NCI-H2107 (cell line): ENCODE results near the gene VASH2.
"Not testable (repeated sequence)": the region's sequence is repeated elsewhere in the genome, so short reads cannot be mapped to it uniquely, and the experiment has no call there.

Experiments
- DNase-seq: peaks from one replicate; lab custom pipeline; 2025; lab: John Stamatoyannopoulos, UW

The VASH2 gene

GRCh38 chr1:212957546-212957945 is 7.2 kb downstream of the VASH2 start:
- DNase-seq, result no peak

- DNase-seq, result no peak
These were observed 7.8 kb downstream of the VASH2 start for GRCh38 chr1:212958175-212958574.

GRCh38 chr1:212959266-212960220 is 9.2 kb downstream of the VASH2 start:
- no peak for DNase-seq

- DNase-seq, result no peak
These were observed 10.6 kb downstream of the VASH2 start for GRCh38 chr1:212960932-212961331.

GRCh38 chr1:212962509-212962908 is 12.2 kb downstream of the VASH2 start:
- DNase-seq, result no peak

- DNase-seq, result no peak
These were observed 13.8 kb downstream of the VASH2 start for GRCh38 chr1:212964102-212964501.

GRCh38 chr1:212964993-212965392 is 14.7 kb downstream of the VASH2 start:
- DNase-seq, result not testable (repeated sequence)

DNA sequence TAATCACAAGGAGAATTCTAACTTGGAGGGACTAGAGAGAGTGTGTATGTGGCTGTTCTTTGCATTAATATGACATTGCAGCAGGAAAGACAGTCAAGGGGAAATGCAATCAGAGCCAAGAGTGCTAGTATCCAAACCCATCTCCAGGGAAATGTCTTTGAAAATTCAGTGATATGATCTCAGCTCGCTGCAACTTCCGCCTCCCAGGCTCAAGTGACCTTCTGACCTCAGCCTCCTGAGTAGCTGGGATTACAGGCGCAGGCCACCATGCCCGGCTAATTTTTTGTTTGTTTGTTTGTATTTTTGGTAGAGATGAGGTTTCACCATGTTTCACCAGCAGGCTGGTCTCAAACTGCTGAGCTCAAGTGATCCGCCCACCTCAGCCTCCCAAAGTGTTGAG is 16.3 kb downstream of the VASH2 start:
- DNase-seq, result no peak

DNA sequence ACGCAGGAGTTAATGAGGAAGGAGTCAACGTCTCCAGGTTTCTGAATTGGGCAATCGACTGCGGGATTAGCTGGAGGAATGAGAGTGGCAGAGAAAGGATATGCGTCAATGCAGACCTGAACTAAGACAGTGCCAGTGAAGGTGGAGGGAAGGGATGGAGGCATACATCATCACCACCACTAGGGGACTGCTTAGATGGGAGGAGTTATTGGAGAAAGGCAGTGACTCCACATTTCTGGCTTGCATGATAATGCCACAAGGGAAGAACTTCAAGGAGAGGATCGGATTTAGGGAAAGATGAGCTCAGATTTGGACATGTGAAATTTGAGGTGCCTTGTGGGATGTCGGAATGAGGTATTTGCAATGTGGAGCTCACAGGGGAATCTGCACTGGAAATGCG is 17.5 kb downstream of the VASH2 start:
- DNase-seq, result no peak

- DNase-seq, result no peak
These were observed 18.1 kb downstream of the VASH2 start for GRCh38 chr1:212968368-212968863.

GRCh38 chr1:212970085-212970484 is 19.7 kb downstream of the VASH2 start:
- no peak for DNase-seq

- no peak for DNase-seq
These were observed 21.0 kb downstream of the VASH2 start for GRCh38 chr1:212971312-212971711.

- DNase-seq, result no peak
These were observed 23.1 kb downstream of the VASH2 start for GRCh38 chr1:212973426-212973825.

DNA sequence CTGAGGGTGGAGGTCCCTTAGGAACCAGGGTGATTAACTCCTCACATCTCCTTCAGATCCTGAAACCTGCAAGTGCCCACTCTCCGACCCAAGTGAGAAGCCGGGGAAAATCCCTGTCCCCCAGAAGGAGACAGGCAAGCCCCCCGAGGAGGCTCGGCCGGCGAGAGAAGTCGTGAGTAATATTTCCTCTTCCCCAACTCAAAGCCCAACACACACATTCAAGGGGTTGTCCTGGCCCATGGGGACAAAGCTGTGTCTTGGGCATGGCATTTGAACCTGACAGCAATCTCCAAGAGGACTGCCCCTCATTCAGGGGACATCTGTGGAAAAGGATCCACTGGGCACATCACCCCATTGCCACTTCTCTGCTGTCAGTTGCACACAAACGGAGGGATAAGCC is 23.6 kb downstream of the VASH2 start:
- no peak for DNase-seq

DNA sequence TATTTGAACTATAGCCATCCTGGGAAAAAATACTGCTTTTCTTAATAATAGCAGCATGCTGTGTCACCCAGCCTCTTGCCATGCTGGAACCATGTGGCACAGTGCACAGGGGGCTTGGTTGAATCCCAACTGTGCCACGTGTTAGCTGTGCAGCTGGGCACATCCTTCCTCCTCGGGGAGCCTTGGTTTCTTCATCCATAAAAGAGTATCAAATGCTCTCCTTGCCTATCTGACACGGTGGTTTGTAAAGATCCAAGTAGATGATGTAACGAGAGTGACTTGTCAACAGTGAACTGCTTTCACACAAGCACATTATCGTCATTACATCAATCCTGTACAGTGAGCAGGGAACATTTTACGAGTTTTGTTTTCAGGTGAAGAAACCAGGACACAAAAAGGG is 24.4 kb downstream of the VASH2 start:
- DNase-seq, result no peak

DNA sequence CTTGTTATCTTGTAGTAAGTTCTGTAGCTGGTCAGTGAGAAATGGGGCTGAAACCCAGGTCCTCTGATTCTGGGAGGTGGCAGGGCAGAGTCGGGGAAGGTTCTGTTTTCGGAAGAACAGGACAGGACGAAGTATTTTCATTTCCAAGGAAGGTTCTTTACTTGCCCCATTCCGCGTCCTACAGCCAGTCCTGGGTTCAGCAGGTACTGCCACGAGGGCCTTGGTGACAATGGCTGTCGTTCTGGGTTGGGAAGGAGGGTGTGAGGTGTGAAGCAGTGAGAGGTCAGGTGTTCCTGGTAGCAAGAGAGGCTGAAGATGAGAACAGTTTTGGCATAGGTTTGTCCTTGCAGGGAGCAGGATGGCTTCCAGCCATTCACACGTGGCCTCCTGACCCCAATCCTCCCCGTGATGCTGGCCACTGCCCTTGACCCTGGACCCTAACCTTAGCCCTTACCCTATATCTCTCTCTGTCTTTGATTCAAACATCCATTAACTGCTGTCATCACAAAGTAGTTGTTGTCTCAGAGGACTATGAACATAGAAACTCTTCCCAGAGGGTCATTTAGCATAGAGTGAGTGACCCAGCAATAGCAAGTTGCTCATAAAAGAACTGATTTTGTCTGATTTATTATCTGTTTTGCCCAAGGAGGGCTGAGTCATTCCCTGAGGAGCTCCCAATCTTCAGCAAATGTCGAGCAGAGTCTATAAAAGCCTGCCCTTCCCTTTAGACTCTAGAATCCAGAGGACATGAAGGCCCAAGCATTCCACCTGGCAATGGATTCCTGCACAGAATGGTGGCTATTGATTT is 25.0 kb downstream of the VASH2 start:
- DNase-seq, result no peak

GRCh38 chr1:212976586-212976985 is 26.2 kb downstream of the VASH2 start:
- no peak for DNase-seq

- no peak for DNase-seq
These were observed 27.7 kb downstream of the VASH2 start for GRCh38 chr1:212977781-212978645.

DNA sequence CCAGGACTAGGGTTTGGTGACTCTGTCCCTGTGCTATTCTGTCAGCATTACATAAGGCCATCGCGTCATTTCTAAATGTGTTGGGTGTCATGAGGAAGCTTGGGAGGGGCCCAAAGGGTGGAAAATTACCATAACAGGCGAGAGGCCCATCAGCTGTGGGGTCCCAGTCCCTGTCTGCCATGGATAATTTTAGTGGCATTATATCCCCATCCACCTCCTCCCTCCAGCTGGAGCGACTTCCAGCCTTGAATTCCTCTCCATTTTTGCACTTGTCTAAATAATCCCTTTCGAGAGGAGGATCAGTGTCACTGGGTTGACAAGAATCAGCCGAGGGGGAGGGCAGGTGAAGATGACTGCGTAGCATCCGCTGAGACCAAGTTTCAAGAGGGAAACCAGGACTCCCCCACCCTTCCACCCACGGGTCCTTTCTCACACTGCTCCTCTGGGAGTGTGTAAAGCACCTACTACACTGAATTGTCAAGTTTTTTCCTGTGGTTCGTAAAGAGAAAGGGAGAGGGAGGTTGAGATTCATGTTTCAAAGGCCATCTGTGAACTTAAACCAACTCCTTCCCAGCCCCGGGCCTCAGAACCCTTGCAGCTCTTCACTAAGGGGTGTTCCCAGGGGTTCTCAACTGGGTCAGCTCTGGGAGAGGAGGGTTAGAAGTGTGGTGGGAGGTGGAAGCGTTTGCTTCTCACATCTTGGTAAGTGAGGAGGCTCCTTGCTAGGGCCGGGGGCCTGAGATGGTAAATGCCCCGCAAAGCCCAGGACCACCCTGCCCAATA is 29.2 kb downstream of the VASH2 start:
- no peak for DNase-seq

DNA sequence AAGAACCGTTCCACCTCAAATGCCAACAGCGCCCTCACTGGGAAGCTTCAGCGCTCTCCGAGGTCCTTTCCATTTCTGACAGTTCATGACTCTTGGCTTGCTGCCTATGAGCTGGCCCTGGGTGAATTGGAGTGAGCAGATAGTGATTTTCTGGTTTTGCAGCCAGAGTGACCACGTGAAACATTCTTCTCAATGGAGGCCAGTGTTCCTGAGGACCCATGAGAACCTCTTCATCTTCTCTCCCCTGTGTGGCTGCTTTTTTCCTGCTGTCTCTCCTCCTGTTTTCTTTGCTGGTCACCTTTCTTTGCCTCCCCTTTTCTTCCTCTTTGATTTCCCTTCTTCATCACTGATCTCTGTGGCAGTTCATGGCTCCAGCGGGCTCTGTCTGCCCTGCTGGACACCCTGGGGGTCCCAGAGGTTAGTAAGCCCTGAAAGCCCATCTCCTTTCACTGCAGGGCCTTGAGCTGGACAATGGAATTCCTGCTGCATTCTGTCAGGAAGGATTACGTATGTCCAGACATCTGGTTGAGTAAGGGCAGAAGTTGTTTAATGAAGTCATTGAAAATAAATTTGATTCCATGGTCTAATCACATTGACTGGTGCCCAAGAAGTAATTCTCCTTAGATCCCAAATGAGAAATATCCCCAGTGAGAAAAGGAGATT is 29.9 kb downstream of the VASH2 start:
- DNase-seq, result no peak
